ENCODE results near the gene PLAAT2. TPM values are rescaled to one million over a fixed set of nuclear protein-coding genes. Genes with fewer than 3 reads are reported as not detected.
"Not testable (repeated sequence)": the region's sequence is repeated elsewhere in the genome, so short reads cannot be mapped to it uniquely, and the experiment has no call there.

The PLAAT2 gene
- total and polyA plus RNA-seq, 8 donors, result 0.26 TPM; not detected in 7

DNA sequence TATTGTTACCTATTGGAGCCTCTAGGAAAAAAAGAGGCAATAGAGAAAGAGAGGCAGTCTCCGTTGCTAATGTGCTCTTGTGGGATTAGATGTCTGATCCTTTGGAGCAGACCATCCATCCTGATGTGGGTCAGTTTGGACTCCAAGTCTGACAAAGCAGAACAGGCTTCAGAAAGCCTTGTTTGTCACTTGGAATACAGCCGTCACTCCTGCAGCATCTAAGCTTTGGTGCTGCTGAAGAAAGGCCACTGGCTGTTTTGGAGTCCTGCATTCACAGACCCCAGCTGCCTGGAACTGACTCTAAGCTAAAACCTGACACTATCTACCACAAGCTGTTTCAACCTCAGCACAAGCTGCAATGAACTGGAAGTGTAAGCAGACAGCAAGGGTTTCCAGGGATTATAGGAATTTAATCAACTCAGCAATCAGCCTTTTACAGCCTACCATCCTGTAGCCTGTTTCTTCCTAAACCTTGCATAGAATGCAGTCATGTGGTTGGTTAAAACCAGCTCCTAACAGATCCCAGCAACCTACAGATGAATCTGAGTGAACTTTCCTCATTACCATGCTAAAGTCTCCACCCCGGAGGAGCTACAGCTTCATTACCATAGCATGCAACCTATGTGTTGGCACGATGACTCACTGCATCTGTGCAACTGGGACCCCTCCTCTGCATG, 30.2 kb downstream of the PLAAT2 start:
- H3K27ac ChIP-seq, result no peak overlapping the region
- H3K4me1 ChIP-seq, result peaks cover 4 to 14% (median 9%) of the 10 kb centered on the region in 3 donors
- H3K27me3 ChIP-seq, result no peaks in the 10 kb centered on the region
- H3K36me3 ChIP-seq, result no peaks in the 10 kb centered on the region
- ATAC-seq (no peak), DNase-seq (no peak), FAIRE-seq (no peak)
- intact Hi-C loops (cut with DNase I), result no loop called here
- WGBS, 2 donors, result 78 to 80% methylated on average over 4 of the region's 4 CpGs
- no peaks in the 10 kb centered on the region for H3K9me3 ChIP-seq
- TF ChIP-seq CTCF (IDR thresholded peaks at IDR 0.05), result no peak
- H3K4me3 ChIP-seq, result no peak overlapping the region

DNA sequence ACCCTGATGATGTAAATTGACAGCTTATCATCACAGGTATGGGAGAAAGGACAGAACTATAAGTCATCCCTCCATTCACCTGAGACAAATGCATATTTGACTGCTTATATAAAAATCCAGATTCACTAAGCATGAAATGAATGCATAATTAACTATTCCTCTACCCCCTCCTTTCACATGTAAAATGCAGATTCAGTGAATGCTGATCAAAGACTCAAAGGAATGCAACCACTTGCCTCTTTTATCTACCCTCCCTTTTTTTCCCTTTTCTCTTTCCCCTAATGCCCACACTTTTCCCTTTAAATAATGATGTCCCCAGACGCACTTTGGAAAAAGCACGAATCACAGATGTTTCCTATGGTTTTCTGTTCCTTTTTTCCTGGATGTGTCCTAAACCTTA, 31.1 kb downstream of the PLAAT2 start:
- H3K27ac ChIP-seq, result no peak overlapping the region
- H3K36me3 ChIP-seq, result no peaks in the 10 kb centered on the region
- H3K4me3 ChIP-seq, result no peak overlapping the region
- no peak for TF ChIP-seq CTCF (IDR thresholded peaks at IDR 0.05)
- FAIRE-seq (no peak), DNase-seq (no peak), ATAC-seq (no peak)
- intact Hi-C loops (cut with DNase I), result no loop called here
- H3K27me3 ChIP-seq, result no peaks in the 10 kb centered on the region
- 78 to 92% methylated on average over 2 of the region's 2 CpGs for WGBS, 2 donors
- peaks cover 0 to 8% (median 4%) of the 10 kb centered on the region in 3 donors for H3K4me1 ChIP-seq
- no peaks in the 10 kb centered on the region for H3K9me3 ChIP-seq

GRCh38 chr11:63531074-63531792, 31.9 kb downstream of the PLAAT2 start:
- H3K27me3 ChIP-seq; H3K36me3 ChIP-seq; H3K4me1 ChIP-seq; H3K4me3 ChIP-seq; H3K9me3 ChIP-seq; H3K27ac ChIP-seq; FAIRE-seq; DNase-seq; intact Hi-C loops (cut with DNase I): not testable (repeated sequence)
- peak in 3 of 4 donors; percentile 73 to 87 (median 77) for ATAC-seq
- WGBS, 2 donors, result 83 to 88% methylated on average over 4 of the region's 6 CpGs

DNA sequence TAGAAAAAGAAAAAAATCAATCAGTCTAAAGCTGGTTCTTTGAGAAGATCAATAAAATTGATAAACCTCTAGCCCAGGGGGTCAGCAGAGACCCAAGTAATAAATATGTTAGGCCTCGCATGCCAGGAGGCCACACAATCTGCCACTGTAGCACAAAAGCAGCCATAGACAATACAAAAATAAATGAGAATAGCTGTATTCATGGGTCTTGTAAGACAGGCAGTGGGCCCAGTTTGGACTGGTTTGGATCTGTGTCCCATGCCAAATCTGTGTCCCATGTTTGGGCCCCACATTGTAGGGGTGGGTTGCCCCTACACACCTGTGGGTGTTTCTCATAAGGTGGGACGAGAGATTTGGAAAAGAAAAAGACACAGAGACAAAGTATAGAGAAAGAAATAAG, 33.2 kb downstream of the PLAAT2 start:
- H3K36me3 ChIP-seq, result no peaks in the 10 kb centered on the region
- intact Hi-C loops (cut with DNase I), result no loop called here
- FAIRE-seq (no peak), DNase-seq (no peak), ATAC-seq (no peak)
- H3K4me1 ChIP-seq, result peaks cover 0 to 4% (median 0%) of the 10 kb centered on the region in 3 donors
- TF ChIP-seq CTCF (IDR thresholded peaks at IDR 0.05), result no peak
- H3K27ac ChIP-seq, result no peak overlapping the region
- H3K27me3 ChIP-seq, result no peaks in the 10 kb centered on the region
- no peak overlapping the region for H3K4me3 ChIP-seq
- WGBS, 2 donors, result 83 to 89% methylated on average over 2 of the region's 2 CpGs
- H3K9me3 ChIP-seq, result no peaks in the 10 kb centered on the region

- H3K27me3 ChIP-seq; intact Hi-C loops (cut with DNase I): not testable (repeated sequence)
Measured at GRCh38 chr11:63529373-63529772, 33.8 kb downstream of the PLAAT2 start.

GRCh38 chr11:63528729-63529278, 34.4 kb downstream of the PLAAT2 start:
- H3K4me3 ChIP-seq; H3K27ac ChIP-seq; H3K4me1 ChIP-seq; FAIRE-seq; intact Hi-C loops (cut with DNase I); H3K9me3 ChIP-seq; DNase-seq; H3K36me3 ChIP-seq; H3K27me3 ChIP-seq: not testable (repeated sequence)
- peak in 1 of 4 donors; percentile 44 for ATAC-seq
- 53 to 59% methylated on average over 1 of the region's 3 CpGs for WGBS, 2 donors

More at GRCh38 chr11:63529373-63529772, 33.8 kb downstream of the PLAAT2 start:
- not testable (repeated sequence) for H3K9me3 ChIP-seq, FAIRE-seq, ATAC-seq, H3K4me1 ChIP-seq, H3K27ac ChIP-seq, H3K4me3 ChIP-seq, DNase-seq, H3K36me3 ChIP-seq
- WGBS, 2 donors, result 73 to 79% methylated on average over 6 of the region's 6 CpGs

- intact Hi-C loops (cut with DNase I); H3K36me3 ChIP-seq; DNase-seq; H3K4me1 ChIP-seq; H3K9me3 ChIP-seq; ATAC-seq; H3K4me3 ChIP-seq; H3K27me3 ChIP-seq; H3K27ac ChIP-seq; FAIRE-seq: not testable (repeated sequence)
- WGBS, 2 donors, result 68 to 82% methylated on average over 5 to 8 of the region's 11 CpGs
Measured at GRCh38 chr11:63528156-63528555, 35.0 kb downstream of the PLAAT2 start.
